GM12801 (cell line): ENCODE measurements around the gene CPO.

Source experiments
- TF ChIP-seq, protein P1 (sequence below): IDR thresholded peaks from one replicate; pipeline ENCODE4 v1.5.1; 2011; ENCODE audit warnings: control low read depth; ENCODE audit not compliant: insufficient read length; ENCODE audit errors: extremely low read depth

Gene CPO

DNA sequence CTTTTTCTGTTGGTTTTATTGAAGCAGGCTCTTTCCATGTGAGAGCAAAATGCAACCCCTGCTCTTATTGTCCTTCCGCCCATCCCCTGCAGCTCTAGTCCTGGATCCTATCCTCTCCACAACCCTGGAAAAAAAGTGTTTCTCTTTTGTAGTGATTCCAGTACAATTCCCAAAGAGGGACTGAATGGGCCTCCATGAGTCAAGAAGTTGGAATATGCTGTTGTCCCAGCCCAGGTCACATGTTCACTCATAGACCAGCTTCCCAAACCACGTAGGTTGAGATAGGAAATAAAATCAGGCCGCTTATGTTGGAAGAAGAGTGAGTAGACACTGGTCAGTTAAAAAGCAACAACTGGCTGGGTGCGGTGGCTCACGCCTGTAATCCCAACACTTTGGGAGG lies 39.4 kb downstream of the CPO start:
- TF ChIP-seq, protein P1, sequence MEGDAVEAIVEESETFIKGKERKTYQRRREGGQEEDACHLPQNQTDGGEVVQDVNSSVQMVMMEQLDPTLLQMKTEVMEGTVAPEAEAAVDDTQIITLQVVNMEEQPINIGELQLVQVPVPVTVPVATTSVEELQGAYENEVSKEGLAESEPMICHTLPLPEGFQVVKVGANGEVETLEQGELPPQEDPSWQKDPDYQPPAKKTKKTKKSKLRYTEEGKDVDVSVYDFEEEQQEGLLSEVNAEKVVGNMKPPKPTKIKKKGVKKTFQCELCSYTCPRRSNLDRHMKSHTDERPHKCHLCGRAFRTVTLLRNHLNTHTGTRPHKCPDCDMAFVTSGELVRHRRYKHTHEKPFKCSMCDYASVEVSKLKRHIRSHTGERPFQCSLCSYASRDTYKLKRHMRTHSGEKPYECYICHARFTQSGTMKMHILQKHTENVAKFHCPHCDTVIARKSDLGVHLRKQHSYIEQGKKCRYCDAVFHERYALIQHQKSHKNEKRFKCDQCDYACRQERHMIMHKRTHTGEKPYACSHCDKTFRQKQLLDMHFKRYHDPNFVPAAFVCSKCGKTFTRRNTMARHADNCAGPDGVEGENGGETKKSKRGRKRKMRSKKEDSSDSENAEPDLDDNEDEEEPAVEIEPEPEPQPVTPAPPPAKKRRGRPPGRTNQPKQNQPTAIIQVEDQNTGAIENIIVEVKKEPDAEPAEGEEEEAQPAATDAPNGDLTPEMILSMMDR, result no peak

DNA sequence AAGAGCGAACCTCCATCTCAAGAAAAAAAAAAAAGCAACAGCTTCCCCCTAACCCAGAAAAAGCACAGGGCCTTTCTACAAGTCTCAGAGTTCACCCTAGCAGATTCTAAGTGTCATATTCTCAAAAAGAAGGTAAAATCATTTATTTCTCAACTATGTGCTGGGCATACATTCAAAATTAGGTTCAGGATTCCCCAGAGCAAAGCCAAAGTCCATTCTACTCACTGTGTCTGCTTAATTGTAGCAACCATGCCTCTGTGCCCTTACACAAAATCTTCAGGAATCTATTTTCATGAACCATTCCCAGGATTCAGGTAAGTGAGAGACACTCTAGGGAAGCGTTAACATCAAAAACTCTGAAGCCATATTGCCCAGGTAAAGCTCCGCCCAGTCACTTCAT lies 40.0 kb downstream of the CPO start:
- TF ChIP-seq, protein P1, result no peak

DNA sequence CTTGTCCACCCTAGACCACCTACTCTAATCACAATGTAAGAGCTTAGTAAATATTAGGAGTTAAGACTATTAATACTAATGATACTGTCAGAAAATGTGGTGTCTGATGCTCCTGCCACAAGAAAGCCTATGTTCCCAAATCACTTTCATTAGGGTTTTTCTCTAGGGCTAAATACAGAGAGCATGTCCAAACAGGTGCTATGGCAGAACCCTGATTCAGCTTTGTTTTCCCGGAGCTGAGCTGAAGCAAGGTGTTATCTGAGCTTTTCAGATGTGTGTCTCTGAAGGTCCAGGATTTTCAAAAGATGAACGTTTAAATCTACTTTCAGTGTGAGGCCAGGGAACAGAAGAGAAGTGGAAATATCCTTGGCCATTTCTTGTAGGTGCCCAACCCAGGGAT lies 40.6 kb downstream of the CPO start:
- TF ChIP-seq, protein P1, result no peak

DNA sequence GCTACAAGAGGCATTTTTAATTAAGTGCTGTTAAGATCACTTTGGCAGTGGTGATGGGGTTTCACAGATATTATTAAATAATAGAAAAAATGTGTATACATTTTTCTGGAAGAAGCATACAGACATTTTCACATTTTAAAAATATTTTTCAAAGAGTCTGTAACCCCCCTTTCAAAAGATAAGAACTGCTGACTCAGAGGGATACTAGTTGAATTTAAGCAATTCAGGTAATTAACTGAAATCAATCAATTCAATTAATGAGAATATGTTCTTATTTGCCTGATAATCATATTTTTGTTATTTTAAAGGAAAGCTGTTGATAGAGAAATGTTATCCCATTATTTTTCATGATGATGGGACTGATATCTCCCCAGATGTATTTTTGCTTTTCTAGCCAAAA lies 41.1 kb downstream of the CPO start:
- TF ChIP-seq, protein P1, result no peak

DNA sequence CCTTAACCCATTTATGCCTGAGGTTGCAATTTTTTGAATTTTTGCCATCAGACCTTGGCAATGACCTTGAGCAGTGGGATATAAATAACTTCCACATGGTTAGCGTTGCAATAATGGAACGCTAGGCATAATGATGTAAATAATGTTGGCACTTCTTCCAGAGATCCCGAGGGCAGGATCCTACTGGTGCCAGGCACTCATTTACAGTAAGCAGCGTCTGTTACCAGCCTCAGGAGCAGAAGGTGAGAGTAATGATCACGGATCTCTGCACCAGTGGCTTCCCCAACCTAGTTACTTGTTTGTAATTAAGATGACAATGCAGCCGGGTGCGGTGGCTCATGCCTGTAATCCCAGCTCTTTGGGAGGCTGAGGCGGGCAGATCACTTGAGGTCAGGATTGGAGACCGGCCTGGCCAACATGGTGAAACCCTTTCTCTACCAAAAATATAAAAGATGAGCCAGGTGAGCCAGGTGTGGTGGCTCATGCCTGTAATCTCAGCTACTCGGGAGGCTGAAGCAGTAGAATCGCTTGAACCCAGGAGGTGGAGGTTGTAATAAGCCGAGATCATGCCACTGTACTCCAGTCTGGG lies 41.9 kb downstream of the CPO start:
- TF ChIP-seq, protein P1, result no peak

DNA sequence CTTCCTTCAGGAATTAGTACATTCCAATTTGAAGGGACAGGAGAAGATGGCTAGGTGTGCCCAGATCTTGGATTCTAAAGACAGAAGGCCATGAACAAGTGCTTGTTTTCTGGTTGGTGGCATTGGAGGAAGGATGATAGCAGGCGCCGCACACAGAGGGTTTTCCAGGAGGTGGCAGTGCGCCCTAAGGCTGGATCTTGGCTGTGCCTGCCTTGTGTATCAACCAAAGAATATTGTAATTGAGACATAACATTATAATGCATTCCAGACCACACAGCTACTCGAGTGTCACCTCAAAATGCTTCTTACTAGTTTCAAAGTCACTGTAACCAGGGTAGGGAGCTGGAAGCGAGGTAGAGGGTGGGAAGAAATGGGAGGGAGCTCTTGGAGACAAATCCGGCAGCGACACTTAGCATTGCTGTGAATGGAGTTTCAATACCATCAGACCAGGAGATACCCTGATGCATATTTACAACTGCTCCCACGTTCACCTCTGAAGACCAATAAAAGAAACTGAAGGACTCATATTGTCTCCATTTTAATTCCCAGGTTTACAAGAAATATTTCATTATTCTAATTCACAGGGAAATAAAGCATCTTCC lies 42.5 kb downstream of the CPO start:
- TF ChIP-seq, protein P1, result no peak

DNA sequence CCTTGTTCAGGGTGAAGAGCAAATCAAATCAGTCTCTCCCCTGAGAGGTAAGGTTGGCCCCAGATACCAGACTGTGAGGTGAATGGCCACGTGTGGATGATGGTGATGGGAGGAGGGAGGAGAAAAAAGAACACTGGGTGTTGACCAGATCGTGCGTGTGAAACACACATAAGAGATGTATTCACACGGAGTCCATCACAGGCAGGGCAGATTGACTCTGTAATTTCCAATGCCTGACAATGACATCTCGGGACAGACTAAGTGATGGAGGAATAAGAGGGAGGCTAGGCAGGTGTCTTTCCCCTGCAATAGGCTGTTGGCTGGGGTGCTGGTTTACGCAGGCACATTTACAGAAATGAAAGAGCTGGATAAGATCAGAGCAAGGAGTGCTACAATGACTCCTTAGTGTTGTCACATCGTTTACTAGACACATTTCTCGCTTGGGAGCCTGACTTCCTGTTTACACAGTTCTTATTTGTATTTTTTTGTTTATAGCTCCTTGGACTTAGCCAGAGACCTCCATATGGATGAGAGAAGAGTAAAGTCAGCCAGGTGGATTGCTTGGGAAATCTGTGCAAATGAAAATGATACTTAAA lies 43.1 kb downstream of the CPO start:
- TF ChIP-seq, protein P1, result no peak
